Karpas-422 (cell line): Measurements from ENCODE around the gene TPSB2. TPM values are rescaled to one million over a fixed set of nuclear protein-coding genes. Genes with fewer than 3 reads are reported as not detected.
A peak's percentile ranks its signal among the peaks of the same experiment; 100 is the strongest.

ENCODE experiments used
- DNase-seq: peaks from one replicate; pipeline ENCODE4 v3.0.0-alpha.2; 2015
- H2AFZ ChIP-seq: fragments of 200-600 bp; sonication (generic); 2 replicates; pipeline ENCODE4 v1.6.1; 2014; ENCODE audit warnings: antibody characterized with exemption, low read length, mixed read lengths
- H3K27ac ChIP-seq: fragments of 200-600 bp; sonication (generic); 2 replicates; pipeline ENCODE4 v1.5.1; 2014; ENCODE audit warnings: mild to moderate bottlenecking, low read length, moderate library complexity
- H3K27me3 ChIP-seq: fragments of 200-600 bp; sonication (generic); 2 replicates; pipeline ENCODE4 v1.6.1; 2014; ENCODE audit warnings: low read length, mixed read lengths
- H3K36me3 ChIP-seq: fragments of 200-600 bp; sonication (generic); 2 replicates; pipeline ENCODE4 v1.6.1; 2014; ENCODE audit warnings: low read length, mixed read lengths; ENCODE audit not compliant: insufficient read depth
- H3K4me1 ChIP-seq: fragments of 200-600 bp; sonication (generic); 2 replicates; pipeline ENCODE4 v1.6.1; 2014; ENCODE audit warnings: mild to moderate bottlenecking, low read length, mixed read lengths
- H3K4me2 ChIP-seq: fragments of 200-600 bp; sonication (generic); 2 replicates; pipeline ENCODE4 v1.6.1; 2014; ENCODE audit warnings: low read length, low read depth, mild to moderate bottlenecking; ENCODE audit not compliant: poor library complexity, severe bottlenecking
- H3K4me3 ChIP-seq: fragments of 200-600 bp; sonication (generic); 2 replicates; pipeline ENCODE4 v1.5.1; 2014; ENCODE audit warnings: mild to moderate bottlenecking, antibody characterized with exemption, low read length, mixed read lengths
- H3K79me2 ChIP-seq: fragments of 200-600 bp; sonication (generic); 2 replicates; pipeline ENCODE4 v1.6.1; 2014; ENCODE audit warnings: mild to moderate bottlenecking, low read length, mixed read lengths
- H3K9ac ChIP-seq: fragments of 200-600 bp; sonication (generic); 2 replicates; pipeline ENCODE4 v1.6.0; 2014; ENCODE audit warnings: low read length
- H3K9me2 ChIP-seq: fragments of 200-600 bp; sonication (generic), shearing (Covaris generic); replicated peaks from 2 replicates; pipeline ENCODE4 v1.6.0; 2014; ENCODE audit warnings: mild to moderate bottlenecking, low read length, moderate library complexity; ENCODE audit not compliant: insufficient read depth
- H3K9me3 ChIP-seq: fragments of 300-700, 200-600 bp; sonication (generic); 2 replicates; pipeline ENCODE4 v1.6.1; 2014; ENCODE audit warnings: low read length, mixed read lengths
- H4K20me1 ChIP-seq: fragments of 200-600 bp; sonication (generic); 2 replicates; pipeline ENCODE4 v1.6.1; 2014; ENCODE audit warnings: mild to moderate bottlenecking, antibody characterized with exemption, low read length, low read depth; ENCODE audit not compliant: insufficient read depth
- total RNA-seq: library from RNA; depleted of rRNA; stranded (reverse); fragments of >200 nt; shearing (Covaris generic); gene quantifications from 2 replicates; pipeline ENCODE4 v1.2.3, GENCODE V29; 2014; ENCODE audit warnings: low replicate concordance

Gene TPSB2
- total RNA-seq, 1 experiment from 2014 or later, result not detected

- no peak for DNase-seq
- H2AFZ ChIP-seq, result no peak overlapping the region
- no peaks in the 10 kb centered on the region for H3K27me3 ChIP-seq
- H3K9ac ChIP-seq, result no peak overlapping the region
- no peak overlapping the region for H3K4me3 ChIP-seq
- no peaks in the 10 kb centered on the region for H3K36me3 ChIP-seq
- no peak overlapping the region for H3K27ac ChIP-seq
- no peaks in the 10 kb centered on the region for H3K9me3 ChIP-seq
- no peak overlapping the region for H3K4me2 ChIP-seq
- H4K20me1 ChIP-seq, result peaks cover 5% of the 10 kb centered on the region; the same call in 1 of the 2 replicates
- no peaks in the 10 kb centered on the region for H3K79me2 ChIP-seq
- no peaks in the 10 kb centered on the region for H3K9me2 ChIP-seq
- peaks cover 17% of the 10 kb centered on the region for H3K4me1 ChIP-seq
Observed at GRCh38 chr16:1263591-1264344, 33.8 kb upstream of the TPSB2 start.

GRCh38 chr16:1262846-1263221 is 32.9 kb upstream of the TPSB2 start:
- Histone ChIP-seq H3K36me3 (no peaks in the 10 kb centered on the region), H3K9me3 (no peaks in the 10 kb centered on the region), H3K79me2 (no peaks in the 10 kb centered on the region), H2AFZ (no peak overlapping the region), H3K9me2 (no peaks in the 10 kb centered on the region), H3K27ac (no peak overlapping the region), H3K27me3 (no peaks in the 10 kb centered on the region), H3K4me2 (no peak overlapping the region), H4K20me1 (peaks cover 5% of the 10 kb centered on the region; the same call in 1 of the 2 replicates), H3K9ac (no peak overlapping the region), H3K4me1 (peaks cover 17% of the 10 kb centered on the region), H3K4me3 (no peak overlapping the region)
- no peak for DNase-seq

- Histone ChIP-seq H3K4me1 (peaks cover 17% of the 10 kb centered on the region), H3K9ac (no peak overlapping the region), H3K4me2 (no peak overlapping the region), H3K36me3 (no peaks in the 10 kb centered on the region), H4K20me1 (peaks cover 7% of the 10 kb centered on the region; the same call in 1 of the 2 replicates), H3K9me2 (no peaks in the 10 kb centered on the region), H3K79me2 (no peaks in the 10 kb centered on the region), H2AFZ (no peak overlapping the region), H3K4me3 (no peak overlapping the region), H3K27me3 (no peaks in the 10 kb centered on the region), H3K27ac (no peak overlapping the region), H3K9me3 (no peaks in the 10 kb centered on the region)
- no peak for DNase-seq
Observed at GRCh38 chr16:1262210-1262845, 32.3 kb upstream of the TPSB2 start.

- Histone ChIP-seq H3K27ac (no peak overlapping the region), H3K9ac (no peak overlapping the region), H3K36me3 (no peaks in the 10 kb centered on the region), H4K20me1 (peaks cover 13% of the 10 kb centered on the region; the same call in 1 of the 2 replicates), H3K79me2 (no peaks in the 10 kb centered on the region), H3K9me2 (no peaks in the 10 kb centered on the region), H3K27me3 (no peaks in the 10 kb centered on the region), H2AFZ (no peak overlapping the region), H3K4me1 (peaks cover 17% of the 10 kb centered on the region), H3K4me2 (peak overlapping the region; percentile 26), H3K9me3 (no peaks in the 10 kb centered on the region), H3K4me3 (no peak overlapping the region)
- DNase-seq, result peak; percentile 73
Observed at GRCh38 chr16:1261131-1261892, 31.3 kb upstream of the TPSB2 start.

- H2AFZ ChIP-seq, result no peak overlapping the region
- no peaks in the 10 kb centered on the region for H3K36me3 ChIP-seq
- no peaks in the 10 kb centered on the region for H3K9me2 ChIP-seq
- no peaks in the 10 kb centered on the region for H3K9me3 ChIP-seq
- peaks cover 13% of the 10 kb centered on the region; the same call in 1 of the 2 replicates for H4K20me1 ChIP-seq
- DNase-seq, result no peak
- no peak overlapping the region for H3K27ac ChIP-seq
- no peaks in the 10 kb centered on the region for H3K27me3 ChIP-seq
- H3K9ac ChIP-seq, result no peak overlapping the region
- peak overlapping the region; percentile 23 for H3K4me2 ChIP-seq
- peaks cover 23% of the 10 kb centered on the region for H3K4me1 ChIP-seq
- H3K4me3 ChIP-seq, result no peak overlapping the region
- H3K79me2 ChIP-seq, result no peaks in the 10 kb centered on the region
Observed at GRCh38 chr16:1260101-1260680, 30.2 kb upstream of the TPSB2 start.

- Histone ChIP-seq H3K27ac (no peak overlapping the region), H4K20me1 (peaks cover 13% of the 10 kb centered on the region; the same call in 1 of the 2 replicates), H3K9me2 (no peaks in the 10 kb centered on the region), H3K79me2 (no peaks in the 10 kb centered on the region), H3K4me1 (peaks cover 26% of the 10 kb centered on the region), H3K9me3 (no peaks in the 10 kb centered on the region), H3K4me2 (no peak overlapping the region), H3K9ac (no peak overlapping the region), H3K4me3 (no peak overlapping the region), H3K27me3 (no peaks in the 10 kb centered on the region), H2AFZ (no peak overlapping the region), H3K36me3 (no peaks in the 10 kb centered on the region)
- no peak for DNase-seq
Observed at GRCh38 chr16:1259760-1260068, 29.7 kb upstream of the TPSB2 start.

- no peak overlapping the region for H3K27ac ChIP-seq
- DNase-seq, result no peak
- H4K20me1 ChIP-seq, result peaks cover 13% of the 10 kb centered on the region; the same call in 1 of the 2 replicates
- H3K79me2 ChIP-seq, result no peaks in the 10 kb centered on the region
- no peak overlapping the region for H3K9ac ChIP-seq
- H3K9me3 ChIP-seq, result no peaks in the 10 kb centered on the region
- no peaks in the 10 kb centered on the region for H3K36me3 ChIP-seq
- no peak overlapping the region for H2AFZ ChIP-seq
- H3K4me2 ChIP-seq, result no peak overlapping the region
- H3K4me3 ChIP-seq, result no peak overlapping the region
- no peaks in the 10 kb centered on the region for H3K27me3 ChIP-seq
- H3K9me2 ChIP-seq, result no peaks in the 10 kb centered on the region
- H3K4me1 ChIP-seq, result peaks cover 26% of the 10 kb centered on the region
Observed at GRCh38 chr16:1258906-1259759, 29.1 kb upstream of the TPSB2 start.
